Gastroesophageal sphincter (tissue), 4 donors: ENCODE measurements around the gene METTL2B. TPM values are rescaled to one million over a fixed set of nuclear protein-coding genes. Genes with fewer than 3 reads are reported as not detected.

Source experiments
- ATAC-seq: fragments of 150-250 bp; one replicate; pipeline ENCODE4 v1.9.1; 2016; ENCODE audit warnings: mild to moderate bottlenecking, moderate library complexity
- H3K27ac ChIP-seq, 4 donors: fragments of 200-600 bp; sonication (generic) in 3 of 4; 1 replicate in 3 of 4; 2 replicates in 1 of 4; pipeline ENCODE4 v1.5.1; 2016 to 2019
- H3K27me3 ChIP-seq: fragments of 200-600 bp; sonication (generic); one replicate; pipeline ENCODE4 v1.5.1; 2019
- H3K36me3 ChIP-seq, 2 donors: fragments of 200-600 bp; sonication (generic); one replicate each; pipeline ENCODE4 v1.5.1; 2019; ENCODE audit warnings: control low read depth in 1 of 2
- H3K4me1 ChIP-seq, 3 donors: fragments of 200-600 bp; sonication (generic); 1 replicate in 2 of 3; 2 replicates in 1 of 3; pipeline ENCODE4 v1.5.1; 2016 to 2019; ENCODE audit warnings: control low read depth in 2 of 3
- H3K4me3 ChIP-seq, 2 donors: fragments of 200-600 bp; sonication (generic); one replicate each; pipeline ENCODE4 v1.5.1; 2019; ENCODE audit warnings: mild to moderate bottlenecking in 1 of 2, moderate library complexity in 1 of 2
- H3K9me3 ChIP-seq, 3 donors: fragments of 200-600 bp; sonication (generic); one replicate each; pipeline ENCODE4 v1.5.1; 2017 to 2019; ENCODE audit warnings: control low read depth in 2 of 3
- CTCF ChIP-seq, 4 experiments: fragments of 200-600 bp in 2 of 4; fragments of 450-650 bp in 2 of 4; sonication (generic) in 1 of 4; IDR thresholded peaks; one replicate each; pipeline ENCODE4 v1.5.1; 2017 to 2019; ENCODE audit warnings: antibody characterized with exemption in 4 of 4, mild to moderate bottlenecking in 2 of 4, moderate library complexity in 2 of 4
- EP300 ChIP-seq: sonication (generic); formaldehyde crosslinking; IDR thresholded peaks from one replicate; pipeline ENCODE4 v1.6.1; 2017; ENCODE audit warnings: antibody characterized with exemption, mild to moderate bottlenecking
- POLR2A ChIP-seq, 2 donors: fragments of 450-650 bp; IDR thresholded peaks; one replicate each; pipeline ENCODE4 v1.6.1; 2017; ENCODE audit warnings: antibody characterized with exemption in 2 of 2, mild to moderate bottlenecking in 2 of 2, moderate library complexity in 1 of 2
- POLR2AphosphoS5 ChIP-seq: sonication (generic); formaldehyde crosslinking; IDR thresholded peaks from one replicate; pipeline ENCODE4 v1.6.1; 2017; ENCODE audit warnings: antibody characterized with exemption
- WGBS, 2 donors: methylation state at CpG; one replicate each; pipeline ENCODE4 v1.1.5; 2018; ENCODE audit warnings: low coverage in 1 of 2; 5-methylcytosine and 5-hydroxymethylcytosine counted together
- total RNA-seq, 4 donors: library from RNA; depleted of rRNA; stranded (reverse); fragments of >200 nt; gene quantifications; one replicate each; pipeline ENCODE4 v1.1.0, GENCODE V29; 2016

The METTL2B gene
- total RNA-seq, 4 donors from 2014 or later, result 20.4 to 29.8 (median 27.1) TPM

- Histone ChIP-seq H3K4me1 (peaks cover 0 to 7% (median 0%) of the 10 kb centered on the region in 3 donors), H3K9me3 (no peaks in the 10 kb centered on the region), H3K4me3 (no peak overlapping the region), H3K27me3 (peaks cover 16% of the 10 kb centered on the region), H3K27ac (no peak overlapping the region), H3K36me3 (no peaks in the 10 kb centered on the region)
- no peak for TF ChIP-seq EP300
- TF ChIP-seq CTCF (IDR thresholded peaks at IDR 0.05), result no peak
- no peak for TF ChIP-seq POLR2A (IDR thresholded peaks at IDR 0.05)
- TF ChIP-seq POLR2AphosphoS5, result no peak
- no peak for ATAC-seq
- WGBS, 2 donors, result 78 to 96% methylated on average over 2 of the region's 2 CpGs
Measured at GRCh38 chr7:128431754-128432153, 44.8 kb upstream of the METTL2B start.

GRCh38 chr7:128434413-128435326 is 41.9 kb upstream of the METTL2B start:
- peaks cover 8% of the 10 kb centered on the region for H3K27me3 ChIP-seq
- no peaks in the 10 kb centered on the region for H3K36me3 ChIP-seq
- H3K4me3 ChIP-seq, result no peak overlapping the region
- H3K4me1 ChIP-seq, result no peaks in the 10 kb centered on the region
- TF ChIP-seq POLR2A (IDR thresholded peaks at IDR 0.05), result no peak
- no peak for TF ChIP-seq POLR2AphosphoS5
- TF ChIP-seq CTCF (IDR thresholded peaks at IDR 0.05), result no peak
- TF ChIP-seq EP300, result no peak
- no peak for ATAC-seq
- no peak overlapping the region for H3K27ac ChIP-seq
- 79 to 80% methylated on average over 1 to 2 of the region's 4 CpGs for WGBS, 2 donors
- no peaks in the 10 kb centered on the region for H3K9me3 ChIP-seq

GRCh38 chr7:128435327-128435686 is 41.2 kb upstream of the METTL2B start:
- Histone ChIP-seq H3K36me3 (no peaks in the 10 kb centered on the region), H3K4me3 (no peak overlapping the region), H3K9me3 (no peaks in the 10 kb centered on the region), H3K27ac (no peak overlapping the region), H3K27me3 (peaks cover 3% of the 10 kb centered on the region), H3K4me1 (no peaks in the 10 kb centered on the region)
- TF ChIP-seq POLR2AphosphoS5 (no peak), EP300 (no peak), CTCF (IDR thresholded peaks at IDR 0.05) (no peak), POLR2A (IDR thresholded peaks at IDR 0.05) (no peak)
- WGBS, 2 donors, result 56 to 65% methylated on average over 3 of the region's 3 CpGs
- ATAC-seq, result no peak

- Histone ChIP-seq H3K4me1 (no peaks in the 10 kb centered on the region), H3K27me3 (no peaks in the 10 kb centered on the region), H3K36me3 (no peaks in the 10 kb centered on the region), H3K27ac (no peak overlapping the region), H3K9me3 (no peaks in the 10 kb centered on the region), H3K4me3 (no peak overlapping the region)
- TF ChIP-seq CTCF (IDR thresholded peaks at IDR 0.05), result no peak
- no peak for TF ChIP-seq EP300
- no peak for TF ChIP-seq POLR2A (IDR thresholded peaks at IDR 0.05)
- no peak for TF ChIP-seq POLR2AphosphoS5
- no peak for ATAC-seq
- 81 to 82% methylated on average over 8 of the region's 8 CpGs for WGBS, 2 donors
Measured at GRCh38 chr7:128437426-128438332, 38.9 kb upstream of the METTL2B start.
